KMS-11 (cell line): ENCODE data around the gene ZNF620.
"Not testable (repeated sequence)": the region's sequence is repeated elsewhere in the genome, so short reads cannot be mapped to it uniquely, and the experiment has no call there.

Source experiments
- H2AFZ ChIP-seq: fragments of 200-600 bp; sonication (generic); 2 replicates; pipeline ENCODE4 v1.6.1; 2016; ENCODE audit warnings: antibody characterized with exemption, mixed run types, low read depth
- H3K27ac ChIP-seq: fragments of 200-600 bp; sonication (generic); 2 replicates; pipeline ENCODE4 v1.6.1; 2016; ENCODE audit warnings: mild to moderate bottlenecking, mixed run types
- H3K27me3 ChIP-seq: fragments of 200-600 bp; sonication (generic); 2 replicates; pipeline ENCODE4 v1.6.1; 2017; ENCODE audit warnings: mild to moderate bottlenecking, low read depth, mixed run types, moderate library complexity; ENCODE audit not compliant: insufficient read depth
- H3K36me3 ChIP-seq: fragments of 200-600 bp; sonication (generic); 2 replicates; pipeline ENCODE4 v1.6.1; 2017; ENCODE audit warnings: mild to moderate bottlenecking, mixed run types; ENCODE audit not compliant: insufficient read depth
- H3K4me1 ChIP-seq: fragments of 200-600 bp; sonication (generic); 2 replicates; pipeline ENCODE4 v1.6.1; 2016; ENCODE audit warnings: mild to moderate bottlenecking, low read depth, mixed run types; ENCODE audit not compliant: poor library complexity, severe bottlenecking
- H3K4me2 ChIP-seq: fragments of 200-600 bp; sonication (generic); 2 replicates; pipeline ENCODE4 v1.7.0; 2016; ENCODE audit warnings: mild to moderate bottlenecking, mixed run types
- H3K4me3 ChIP-seq: fragments of 200-600 bp; sonication (generic); IDR thresholded peaks from 2 replicates; pipeline ENCODE4 v1.6.1; 2017; ENCODE audit warnings: low read depth, low read length, mixed read lengths; ENCODE audit not compliant: insufficient read depth
- H3K79me2 ChIP-seq: fragments of 200-600 bp; sonication (generic); 2 replicates; pipeline ENCODE4 v1.6.1; 2016; ENCODE audit warnings: low read depth, mixed run types; ENCODE audit not compliant: insufficient read depth
- H3K9ac ChIP-seq: fragments of 200-600 bp; sonication (generic); 2 replicates; pipeline ENCODE4 v1.6.1; 2016; ENCODE audit warnings: mild to moderate bottlenecking, mixed run types
- H4K20me1 ChIP-seq: fragments of 200-600 bp; sonication (generic); 2 replicates; pipeline ENCODE4 v1.6.1; 2016; ENCODE audit warnings: mild to moderate bottlenecking, mixed run types; ENCODE audit not compliant: insufficient read depth
- CTCF ChIP-seq: fragments of 200-600 bp; sonication (generic); conservative IDR thresholded peaks from 2 replicates; pipeline ENCODE4 v1.6.1; 2017; ENCODE audit warnings: low read depth, mild to moderate bottlenecking, antibody characterized with exemption, low read length, moderate library complexity, mixed read lengths

The ZNF620 gene

GRCh38 chr3:40550167-40550566 lies 44.3 kb downstream of the ZNF620 start:
- no peaks in the 10 kb centered on the region for H3K4me1 ChIP-seq
- H3K36me3 ChIP-seq, result no peaks in the 10 kb centered on the region
- H3K4me3 ChIP-seq, result no peak overlapping the region
- no peaks in the 10 kb centered on the region for H3K79me2 ChIP-seq
- no peaks in the 10 kb centered on the region for H3K27me3 ChIP-seq
- H3K9ac ChIP-seq, result no peak overlapping the region
- no peaks in the 10 kb centered on the region for H4K20me1 ChIP-seq
- H3K27ac ChIP-seq, result no peak overlapping the region
- no peak overlapping the region for H2AFZ ChIP-seq
- H3K4me2 ChIP-seq, result no peak overlapping the region
- no peak for TF ChIP-seq CTCF

GRCh38 chr3:40557575-40558161 lies 51.8 kb downstream of the ZNF620 start:
- no peak overlapping the region for H3K9ac ChIP-seq
- no peak overlapping the region for H3K27ac ChIP-seq
- H3K4me3 ChIP-seq, result no peak overlapping the region
- no peak overlapping the region for H3K4me2 ChIP-seq
- H4K20me1 ChIP-seq, result no peaks in the 10 kb centered on the region
- H3K4me1 ChIP-seq, result no peaks in the 10 kb centered on the region
- H3K27me3 ChIP-seq, result no peaks in the 10 kb centered on the region
- H2AFZ ChIP-seq, result no peak overlapping the region
- H3K36me3 ChIP-seq, result no peaks in the 10 kb centered on the region
- no peaks in the 10 kb centered on the region for H3K79me2 ChIP-seq
- no peak for TF ChIP-seq CTCF

GRCh38 chr3:40562482-40562881 lies 56.6 kb downstream of the ZNF620 start:
- not testable (repeated sequence) for H3K27me3 ChIP-seq, H3K4me1 ChIP-seq, H3K4me2 ChIP-seq, H3K4me3 ChIP-seq, H3K27ac ChIP-seq, H2AFZ ChIP-seq, H4K20me1 ChIP-seq, H3K36me3 ChIP-seq, H3K9ac ChIP-seq, H3K79me2 ChIP-seq

GRCh38 chr3:40565629-40566028 lies 59.8 kb downstream of the ZNF620 start:
- not testable (repeated sequence) for H3K79me2 ChIP-seq, H3K4me2 ChIP-seq, H3K27ac ChIP-seq, H2AFZ ChIP-seq, H3K4me3 ChIP-seq, H3K36me3 ChIP-seq, H3K4me1 ChIP-seq, H3K9ac ChIP-seq, H4K20me1 ChIP-seq, H3K27me3 ChIP-seq

GRCh38 chr3:40566694-40567093 lies 60.9 kb downstream of the ZNF620 start:
- Histone ChIP-seq H2AFZ (no peak overlapping the region), H3K4me1 (no peaks in the 10 kb centered on the region), H3K4me3 (no peak overlapping the region), H3K4me2 (no peak overlapping the region), H3K27ac (no peak overlapping the region), H3K27me3 (no peaks in the 10 kb centered on the region), H4K20me1 (no peaks in the 10 kb centered on the region), H3K9ac (no peak overlapping the region), H3K36me3 (no peaks in the 10 kb centered on the region), H3K79me2 (no peaks in the 10 kb centered on the region)
- no peak for TF ChIP-seq CTCF
